ENCODE results near the gene SSX2IP.

SSX2IP gene

GRCh38 chr1:84693785-84694184 is 3.5 kb upstream of the SSX2IP start:
- TF ChIP-seq CTCF (conservative IDR thresholded peaks at IDR 0.05; ENCODE audit: low read depth, low read length) = no peak
- no peaks in the 10 kb centered on the region for H3K36me3 ChIP-seq (ENCODE audit: insufficient read depth)
- no peak overlapping the region for H2AFZ ChIP-seq (ENCODE audit: low read depth)
- peaks cover 7% of the 10 kb centered on the region for H3K79me2 ChIP-seq (ENCODE audit: insufficient read depth, low read depth)
- no peak overlapping the region for H3K9ac ChIP-seq
- no peak overlapping the region for H3K4me3 ChIP-seq (IDR thresholded peaks at IDR 0.05; ENCODE audit: insufficient read depth, low read depth, low read length)
- peaks cover 28% of the 10 kb centered on the region for H3K4me1 ChIP-seq (ENCODE audit: low read depth, poor library complexity, severe bottlenecking)
- no peaks in the 10 kb centered on the region for H4K20me1 ChIP-seq (ENCODE audit: insufficient read depth)
- no peak overlapping the region for H3K27ac ChIP-seq
- no peaks in the 10 kb centered on the region for H3K27me3 ChIP-seq (ENCODE audit: insufficient read depth, low read depth)
- no peak overlapping the region for H3K4me2 ChIP-seq

- Histone ChIP-seq H4K20me1 (ENCODE audit: insufficient read depth) (no peaks in the 10 kb centered on the region), H3K4me3 (IDR thresholded peaks at IDR 0.05; ENCODE audit: insufficient read depth, low read depth, low read length) (no peak overlapping the region), H3K36me3 (ENCODE audit: insufficient read depth) (no peaks in the 10 kb centered on the region), H3K79me2 (ENCODE audit: insufficient read depth, low read depth) (peaks cover 14% of the 10 kb centered on the region), H3K27ac (no peak overlapping the region), H3K4me2 (peak overlapping the region; percentile 27), H3K9ac (no peak overlapping the region), H3K27me3 (ENCODE audit: insufficient read depth, low read depth) (no peaks in the 10 kb centered on the region), H2AFZ (ENCODE audit: low read depth) (no peak overlapping the region), H3K4me1 (ENCODE audit: low read depth, poor library complexity, severe bottlenecking) (peaks cover 36% of the 10 kb centered on the region)
- TF ChIP-seq CTCF (conservative IDR thresholded peaks at IDR 0.05; ENCODE audit: low read depth, low read length) = no peak
These were observed 2.7 kb upstream of the SSX2IP start for GRCh38 chr1:84693005-84693404.

- Histone ChIP-seq H3K79me2 (ENCODE audit: insufficient read depth, low read depth) (peaks cover 18% of the 10 kb centered on the region), H2AFZ (ENCODE audit: low read depth) (no peak overlapping the region), H3K36me3 (ENCODE audit: insufficient read depth) (no peaks in the 10 kb centered on the region), H3K27me3 (ENCODE audit: insufficient read depth, low read depth) (no peaks in the 10 kb centered on the region), H3K4me2 (peak overlapping the region; percentile 27), H4K20me1 (ENCODE audit: insufficient read depth) (no peaks in the 10 kb centered on the region), H3K27ac (no peak overlapping the region), H3K9ac (no peak overlapping the region), H3K4me1 (ENCODE audit: low read depth, poor library complexity, severe bottlenecking) (peaks cover 42% of the 10 kb centered on the region), H3K4me3 (IDR thresholded peaks at IDR 0.05; ENCODE audit: insufficient read depth, low read depth, low read length) (no peak overlapping the region)
- no peak for TF ChIP-seq CTCF (conservative IDR thresholded peaks at IDR 0.05; ENCODE audit: low read depth, low read length)
These were observed 2.1 kb upstream of the SSX2IP start for GRCh38 chr1:84692391-84692790.

- H3K4me3 ChIP-seq (IDR thresholded peaks at IDR 0.05; ENCODE audit: insufficient read depth, low read depth, low read length) = peak overlapping the region; percentile 76
- no peaks in the 10 kb centered on the region for H3K27me3 ChIP-seq (ENCODE audit: insufficient read depth, low read depth)
- peaks cover 18% of the 10 kb centered on the region for H3K79me2 ChIP-seq (ENCODE audit: insufficient read depth, low read depth)
- H3K4me1 ChIP-seq (ENCODE audit: low read depth, poor library complexity, severe bottlenecking) = peaks cover 49% of the 10 kb centered on the region
- no peaks in the 10 kb centered on the region for H4K20me1 ChIP-seq (ENCODE audit: insufficient read depth)
- no peaks in the 10 kb centered on the region for H3K36me3 ChIP-seq (ENCODE audit: insufficient read depth)
- H3K27ac ChIP-seq = peak overlapping the region; percentile 70; the same call in 1 of the 2 replicates
- TF ChIP-seq CTCF (conservative IDR thresholded peaks at IDR 0.05; ENCODE audit: low read depth, low read length) = no peak
- H3K9ac ChIP-seq = peak overlapping the region; percentile 68; the same call in 1 of the 2 replicates
- H3K4me2 ChIP-seq = peak overlapping the region; percentile 60; the same call in 1 of the 2 replicates
- peak overlapping the region; percentile 82 for H2AFZ ChIP-seq (ENCODE audit: low read depth)
These were observed 992 bp upstream of the SSX2IP start for GRCh38 chr1:84691122-84691783.

Data from KMS-11 (cell line).